Effector memory CD4-positive, alpha-beta T cell (primary cell): ENCODE results near the gene CHRM1.

Experiments
- DNase-seq, 3 donors: peaks; one replicate each; pipeline ENCODE4 v3.0.0-alpha.2; 2020
- H3K27ac ChIP-seq: 2 replicates; pipeline ENCODE4 v1.7.0; 2013; ENCODE audit warnings: mild to moderate bottlenecking, low read length, moderate library complexity; ENCODE audit not compliant: insufficient read depth, poor library complexity, severe bottlenecking
- H3K27me3 ChIP-seq: replicated peaks from 2 replicates; pipeline ENCODE4 v1.7.0; 2013; ENCODE audit warnings: mild to moderate bottlenecking, low read length; ENCODE audit not compliant: insufficient read depth, control insufficient read depth, poor library complexity, severe bottlenecking
- H3K36me3 ChIP-seq: 2 replicates; pipeline ENCODE4 v1.7.0; 2013; ENCODE audit warnings: mild to moderate bottlenecking, low read length, moderate library complexity; ENCODE audit not compliant: control insufficient read depth, insufficient read depth
- H3K4me1 ChIP-seq: 2 replicates; pipeline ENCODE4 v1.7.0; 2013; ENCODE audit warnings: low read length, mild to moderate bottlenecking; ENCODE audit not compliant: control insufficient read depth, insufficient read depth, poor library complexity, severe bottlenecking
- H3K4me3 ChIP-seq: 2 replicates; pipeline ENCODE4 v1.7.0; 2013; ENCODE audit warnings: low read length, low read depth, mild to moderate bottlenecking; ENCODE audit not compliant: insufficient read depth, poor library complexity, severe bottlenecking
- H3K9me3 ChIP-seq: 2 replicates; pipeline ENCODE4 v1.7.0; 2013; ENCODE audit warnings: mild to moderate bottlenecking, low read length, moderate library complexity; ENCODE audit not compliant: control insufficient read depth
- total RNA-seq, 3 donors: gene quantifications; one replicate each; lab custom pipeline; 2026; lab: John Stamatoyannopoulos, UW

The CHRM1 gene
- total RNA-seq, result 0 reads per million in 3 donors

- Histone ChIP-seq H3K4me3 (no peak within 1 kb of the TSS), H3K4me1 (peaks cover 14% of the 10 kb centered on the region), H3K27me3 (peaks cover 36% of the 10 kb centered on the region), H3K36me3 (no peaks in the 10 kb centered on the region), H3K27ac (no peak within 1 kb of the TSS), H3K9me3 (no peaks in the 10 kb centered on the region)
- DNase-seq, result no peak
Measured at GRCh38 chr11:62921201-62921572, at the start of gene CHRM1. TSS of gene CHRM1 (minus strand) at chr11:62921363. CDS start at chr11:62911100, 10,263 bp downstream.

GRCh38 chr11:62965574-62965973 lies 44.4 kb upstream of the CHRM1 start:
- H3K36me3 ChIP-seq, result no peaks in the 10 kb centered on the region
- H3K9me3 ChIP-seq, result no peaks in the 10 kb centered on the region
- no peaks in the 10 kb centered on the region for H3K4me1 ChIP-seq
- H3K4me3 ChIP-seq, result no peak overlapping the region
- H3K27ac ChIP-seq, result no peak overlapping the region
- DNase-seq, result no peak
- H3K27me3 ChIP-seq, result no peaks in the 10 kb centered on the region

GRCh38 chr11:62962391-62962790 lies 41.2 kb upstream of the CHRM1 start:
- H3K27me3 ChIP-seq, result no peaks in the 10 kb centered on the region
- no peaks in the 10 kb centered on the region for H3K36me3 ChIP-seq
- H3K4me1 ChIP-seq, result no peaks in the 10 kb centered on the region
- no peak overlapping the region for H3K27ac ChIP-seq
- no peak overlapping the region for H3K4me3 ChIP-seq
- no peaks in the 10 kb centered on the region for H3K9me3 ChIP-seq
- no peak for DNase-seq

- no peak for DNase-seq
Measured at GRCh38 chr11:62961017-62961570, 39.9 kb upstream of the CHRM1 start.

GRCh38 chr11:62959422-62959980 lies 38.3 kb upstream of the CHRM1 start:
- no peak overlapping the region for H3K4me3 ChIP-seq
- H3K9me3 ChIP-seq, result no peaks in the 10 kb centered on the region
- no peaks in the 10 kb centered on the region for H3K36me3 ChIP-seq
- H3K4me1 ChIP-seq, result no peaks in the 10 kb centered on the region
- H3K27me3 ChIP-seq, result no peaks in the 10 kb centered on the region
- H3K27ac ChIP-seq, result no peak overlapping the region
- DNase-seq, result no peak

More at GRCh38 chr11:62961017-62961570, 39.9 kb upstream of the CHRM1 start:
- no peak overlapping the region for H3K4me3 ChIP-seq
- no peaks in the 10 kb centered on the region for H3K36me3 ChIP-seq
- no peaks in the 10 kb centered on the region for H3K9me3 ChIP-seq
- H3K4me1 ChIP-seq, result no peaks in the 10 kb centered on the region
- no peaks in the 10 kb centered on the region for H3K27me3 ChIP-seq
- no peak overlapping the region for H3K27ac ChIP-seq

- Histone ChIP-seq H3K27me3 (no peaks in the 10 kb centered on the region), H3K4me3 (no peak overlapping the region), H3K27ac (no peak overlapping the region), H3K4me1 (no peaks in the 10 kb centered on the region), H3K36me3 (no peaks in the 10 kb centered on the region), H3K9me3 (no peaks in the 10 kb centered on the region)
- no peak for DNase-seq
Measured at GRCh38 chr11:62958547-62959421, 37.6 kb upstream of the CHRM1 start.

- no peak overlapping the region for H3K4me3 ChIP-seq
- H3K27me3 ChIP-seq, result no peaks in the 10 kb centered on the region
- DNase-seq, result no peak
- no peaks in the 10 kb centered on the region for H3K9me3 ChIP-seq
- H3K27ac ChIP-seq, result no peak overlapping the region
- no peaks in the 10 kb centered on the region for H3K4me1 ChIP-seq
- H3K36me3 ChIP-seq, result no peaks in the 10 kb centered on the region
Measured at GRCh38 chr11:62957147-62957546, 36.0 kb upstream of the CHRM1 start.

- Histone ChIP-seq H3K4me1 (no peaks in the 10 kb centered on the region), H3K27ac (no peak overlapping the region), H3K9me3 (no peaks in the 10 kb centered on the region), H3K36me3 (no peaks in the 10 kb centered on the region), H3K27me3 (no peaks in the 10 kb centered on the region), H3K4me3 (no peak overlapping the region)
- DNase-seq, result no peak
Measured at GRCh38 chr11:62954478-62954877, 33.3 kb upstream of the CHRM1 start.

- Histone ChIP-seq H3K4me1 (no peaks in the 10 kb centered on the region), H3K27me3 (no peaks in the 10 kb centered on the region), H3K9me3 (no peaks in the 10 kb centered on the region), H3K4me3 (no peak overlapping the region), H3K36me3 (no peaks in the 10 kb centered on the region), H3K27ac (no peak overlapping the region)
- no peak for DNase-seq
Measured at GRCh38 chr11:62953811-62954210, 32.6 kb upstream of the CHRM1 start.

- Histone ChIP-seq H3K9me3 (no peaks in the 10 kb centered on the region), H3K4me3 (no peak overlapping the region), H3K36me3 (no peaks in the 10 kb centered on the region), H3K27ac (no peak overlapping the region), H3K27me3 (no peaks in the 10 kb centered on the region), H3K4me1 (no peaks in the 10 kb centered on the region)
- no peak for DNase-seq
Measured at GRCh38 chr11:62948765-62949320, 27.7 kb upstream of the CHRM1 start.
